Cardiac septum (tissue), 1 donor: ENCODE results near the gene VPS37D. TPM values are rescaled to one million over a fixed set of nuclear protein-coding genes. Genes with fewer than 3 reads are reported as not detected.
"Not testable (repeated sequence)": the region's sequence is repeated elsewhere in the genome, so short reads cannot be mapped to it uniquely, and the experiment has no call there.

Experiments
- DNase-seq: peaks from one replicate; pipeline ENCODE4 v3.0.0-alpha.2; 2020; ENCODE audit warnings: low spot score
- intact Hi-C: fragments of 100-400 bp; cut with DNase I; formaldehyde crosslinking; loops from one replicate; pipeline ENCODE4 v1.14.0; 2022
- total RNA-seq: library from RNA; stranded (reverse); fragmentation: NEBNext Ultra II Directional; extraction: Animal tissue kit (Norgen Biotek cat#: 25700); gene quantifications from one replicate; pipeline ENCODE4 v1.2.1, GENCODE V29; 2021
- donor health status: DM: no; HTN: no; CAD: no.

The VPS37D gene
- total RNA-seq, 1 donor from 2014 or later: 2.4 TPM

GRCh38 chr7:73644688-73645286, 22.8 kb upstream of the VPS37D start:
- intact Hi-C loops: no loop called here
- no peak for DNase-seq

DNA sequence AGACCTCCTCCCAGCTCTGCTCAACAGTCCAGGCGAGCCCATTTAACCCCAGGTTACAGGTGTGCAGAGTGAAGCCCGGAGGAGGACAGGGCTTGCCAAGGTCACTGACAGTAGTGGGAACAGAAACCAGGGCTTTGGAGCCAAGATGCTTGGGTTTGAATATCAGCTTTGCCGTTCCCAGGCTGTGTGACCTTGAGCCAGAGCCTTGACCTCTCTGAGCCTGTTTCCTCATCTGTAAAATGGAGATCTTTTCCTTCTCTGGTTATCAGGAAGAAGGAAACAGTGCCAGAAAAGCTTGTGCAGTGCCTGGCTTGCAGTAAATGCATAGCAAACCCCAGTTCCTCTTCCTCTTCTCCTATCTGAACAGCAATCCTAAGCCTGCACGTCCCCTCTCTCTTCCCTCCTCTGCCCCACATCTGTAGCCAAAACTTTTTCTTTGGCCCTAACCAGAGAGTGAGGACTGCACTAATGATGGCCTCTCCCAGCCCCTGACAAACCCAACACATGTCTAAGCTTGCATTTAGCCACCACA, 21.9 kb upstream of the VPS37D start:
- no peak for DNase-seq
- intact Hi-C loops: no loop called here

DNA sequence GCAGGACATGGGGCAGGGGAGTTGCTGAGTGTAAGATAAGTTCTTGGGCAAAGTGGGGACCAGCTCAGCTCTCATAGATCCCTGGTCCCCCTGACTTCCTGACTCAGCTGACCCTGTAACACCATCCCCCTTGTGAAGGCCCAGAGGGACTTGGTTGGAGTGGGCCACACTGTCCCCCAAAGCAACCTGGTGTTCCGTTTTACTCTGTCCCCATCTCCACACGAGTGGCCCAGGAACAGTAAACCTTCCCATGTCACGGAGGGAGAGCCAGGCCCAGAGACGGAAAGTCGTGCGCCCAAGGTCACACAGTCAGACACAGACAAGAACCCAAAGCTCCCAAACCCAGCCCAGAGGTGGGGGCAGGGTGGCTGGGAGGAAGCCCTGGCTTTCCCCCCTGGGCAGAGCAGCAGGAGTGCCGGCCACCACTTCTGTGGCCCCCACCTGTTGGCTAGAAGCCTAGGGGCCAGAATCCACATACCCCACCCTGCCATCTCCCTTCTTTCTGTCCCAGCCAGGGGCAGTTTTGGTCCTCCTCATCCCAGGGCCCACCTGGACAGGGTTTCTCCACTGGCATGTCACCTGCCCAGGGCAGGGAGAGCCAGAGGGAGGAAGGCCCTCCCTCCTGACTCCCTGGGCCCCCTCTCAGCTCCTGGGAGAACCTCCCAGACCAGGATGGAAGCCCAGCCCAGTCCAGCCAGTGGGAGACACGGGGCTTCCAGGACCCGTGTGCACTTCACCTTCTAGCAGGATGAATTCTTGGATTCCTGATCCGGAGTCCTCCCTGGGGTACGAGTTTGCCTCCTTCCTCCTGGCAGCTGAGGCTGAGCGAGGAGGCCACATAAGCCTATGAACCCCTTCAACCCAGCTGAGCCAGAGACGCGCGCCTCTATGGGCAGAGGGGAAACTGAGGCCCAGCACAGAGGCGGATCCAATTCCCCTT, 20.6 kb upstream of the VPS37D start:
- intact Hi-C loops: no loop called here

GRCh38 chr7:73647725-73648592, 19.7 kb upstream of the VPS37D start:
- intact Hi-C loops: no loop called here
- DNase-seq: no peak

More for the DNA sequence above, 20.6 kb upstream of the VPS37D start:
- no peak for DNase-seq

DNA sequence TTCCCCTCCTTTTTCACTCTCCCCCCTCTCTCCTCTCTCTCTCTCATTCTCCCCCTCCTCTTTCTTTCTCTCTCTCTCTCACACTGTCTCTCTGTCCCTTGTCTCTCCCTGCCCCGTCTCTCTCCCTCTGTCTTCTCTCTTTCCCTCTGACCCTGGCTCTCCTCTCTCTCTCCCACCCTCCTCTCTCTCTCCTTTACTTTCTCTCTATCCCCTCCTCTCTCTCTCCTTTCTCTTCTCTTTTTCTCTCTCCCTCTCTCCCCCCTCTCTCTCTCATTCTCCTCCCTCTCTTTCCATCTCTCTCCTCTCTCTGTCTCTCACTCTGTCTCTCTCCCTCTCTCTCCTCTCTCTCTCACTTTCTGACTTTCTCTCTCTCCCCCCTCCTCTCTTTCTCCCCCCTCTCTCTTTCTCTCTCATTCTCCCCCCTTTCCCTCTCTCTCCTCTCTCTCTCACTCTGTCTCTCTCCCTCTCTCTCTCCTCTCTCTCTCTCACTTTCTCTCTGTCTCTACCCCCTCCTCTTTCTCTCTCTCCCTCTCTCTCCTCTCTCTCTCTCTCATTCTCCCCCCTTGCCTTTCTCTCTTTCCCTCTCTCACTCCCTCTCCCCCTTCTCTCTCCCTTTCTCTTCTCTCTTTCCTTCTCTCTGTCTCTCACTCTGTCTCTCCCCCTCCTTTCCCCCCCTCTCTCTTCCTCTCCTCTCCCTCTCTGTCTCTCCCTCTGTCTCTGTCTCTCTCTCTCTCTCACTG, 18.9 kb upstream of the VPS37D start:
- intact Hi-C loops: no loop called here
- DNase-seq: no peak

DNA sequence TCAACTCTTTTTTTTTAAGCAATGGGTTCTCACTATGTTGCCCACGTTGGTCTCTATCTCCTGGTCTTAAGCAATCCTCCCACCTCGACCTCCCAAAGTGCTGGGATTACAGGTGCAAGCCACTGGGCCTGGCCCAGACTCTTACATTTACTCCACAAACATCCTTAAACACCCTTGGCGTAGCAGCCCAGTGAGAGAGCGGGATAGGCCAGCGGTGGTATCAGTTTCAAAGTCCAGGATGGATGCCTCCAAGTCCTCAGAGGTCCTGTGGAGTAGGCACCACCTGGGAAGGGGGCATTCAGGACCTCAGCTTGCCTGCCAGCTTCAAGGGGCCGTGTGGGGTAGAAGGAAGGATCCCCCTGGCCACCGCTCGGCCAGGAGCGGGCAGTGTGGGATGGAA, 18.1 kb upstream of the VPS37D start:
- no peak for DNase-seq
- intact Hi-C loops: no loop called here

GRCh38 chr7:73650524-73650923, 17.1 kb upstream of the VPS37D start:
- intact Hi-C loops: no loop called here
- DNase-seq: no peak

- DNase-seq: no peak
Measured at GRCh38 chr7:73652541-73652949, 15.1 kb upstream of the VPS37D start.

GRCh38 chr7:73655309-73655708, 12.3 kb upstream of the VPS37D start:
- DNase-seq, intact Hi-C loops: not testable (repeated sequence)

More at GRCh38 chr7:73652541-73652949, 15.1 kb upstream of the VPS37D start:
- intact Hi-C loops: no loop called here

DNA sequence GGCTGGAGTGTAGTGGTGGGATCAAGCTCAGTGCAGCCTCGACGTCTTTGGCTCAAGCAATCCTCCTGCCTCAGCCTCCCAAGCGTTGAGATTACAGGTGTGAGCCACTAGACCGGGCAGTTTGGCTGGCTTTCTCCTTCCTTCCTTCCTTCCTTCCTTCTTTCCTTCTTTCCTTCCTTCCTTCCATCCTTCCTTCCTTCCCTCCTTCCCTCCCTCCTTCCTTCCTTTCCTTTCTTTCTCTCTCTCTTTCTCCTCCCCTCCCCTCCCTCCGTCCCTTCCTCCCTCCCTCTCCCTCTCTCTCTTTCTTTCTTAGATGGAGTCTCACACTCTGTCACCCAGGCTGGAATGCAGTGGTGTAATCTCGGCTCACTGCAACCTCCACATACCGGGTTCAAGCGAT, 7.6 kb upstream of the VPS37D start:
- DNase-seq: no peak
- intact Hi-C loops: no loop called here

DNA sequence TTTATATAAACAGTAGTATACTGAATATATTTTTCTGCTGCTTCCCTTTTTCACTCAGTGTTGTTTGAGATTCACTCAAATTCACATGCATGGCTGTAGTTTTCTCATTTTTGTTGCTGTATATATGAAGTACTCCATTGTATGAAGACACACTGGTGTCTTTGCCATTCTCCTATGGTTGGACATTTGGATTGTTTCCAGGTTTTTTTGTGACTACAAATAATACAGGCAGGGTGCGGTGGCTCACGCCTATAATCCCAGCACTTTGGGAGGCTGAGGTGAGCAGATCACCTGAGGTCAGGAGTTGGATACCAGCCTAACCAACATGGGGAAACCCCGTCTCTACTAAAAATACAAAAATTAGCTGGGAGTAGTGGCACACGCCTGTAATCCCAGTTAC, 7.0 kb upstream of the VPS37D start:
- DNase-seq, intact Hi-C loops: not testable (repeated sequence)

GRCh38 chr7:73663033-73663432, 4.6 kb upstream of the VPS37D start:
- intact Hi-C loops: no loop called here

DNA sequence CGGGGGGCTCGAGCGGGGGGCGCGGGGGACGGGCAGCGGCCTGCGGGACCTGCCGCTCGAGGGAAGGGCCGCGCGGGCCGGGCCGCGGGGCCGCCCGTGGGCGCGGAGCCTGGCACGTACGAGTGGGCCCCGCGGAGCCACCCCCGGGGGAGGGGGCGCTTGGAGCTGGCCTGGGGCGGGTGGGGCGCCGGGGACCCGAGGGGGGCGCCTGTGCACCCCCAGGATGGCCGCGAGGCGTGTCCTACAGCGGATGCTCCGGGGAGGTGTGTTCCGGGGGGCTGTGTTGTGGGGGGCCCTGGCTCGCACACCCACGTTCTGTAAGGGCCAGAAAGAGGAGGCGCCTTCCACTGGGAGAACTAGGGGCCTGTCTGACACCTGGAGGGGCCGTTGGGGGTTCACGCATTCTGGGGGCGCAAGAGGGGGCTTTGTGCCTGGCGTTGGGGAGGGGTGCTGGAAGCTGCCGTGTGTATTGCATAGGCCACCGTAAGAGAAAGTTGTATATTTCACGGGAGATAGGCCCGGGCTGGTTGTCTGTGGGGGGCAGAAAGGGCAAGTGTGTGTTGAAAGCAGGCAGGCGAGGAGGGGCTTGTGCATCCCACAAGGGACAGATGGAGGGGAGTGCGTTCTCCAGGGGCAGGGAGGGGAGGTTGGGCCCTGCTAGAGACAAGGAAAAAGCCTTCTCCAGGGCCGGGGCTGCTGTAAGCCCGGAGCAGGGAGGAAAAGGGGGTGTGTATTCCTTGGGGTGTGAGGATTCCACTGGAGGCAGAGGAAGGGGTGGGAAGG, 663 bp downstream of the VPS37D start:
- DNase-seq: no peak
- intact Hi-C loops: loop anchor here (5.0 kb wide), 1 partner anchor 49 kb away; the partner anchor contains the start of gene STX1A

More at GRCh38 chr7:73663033-73663432, 4.6 kb upstream of the VPS37D start:
- DNase-seq: no peak

DNA sequence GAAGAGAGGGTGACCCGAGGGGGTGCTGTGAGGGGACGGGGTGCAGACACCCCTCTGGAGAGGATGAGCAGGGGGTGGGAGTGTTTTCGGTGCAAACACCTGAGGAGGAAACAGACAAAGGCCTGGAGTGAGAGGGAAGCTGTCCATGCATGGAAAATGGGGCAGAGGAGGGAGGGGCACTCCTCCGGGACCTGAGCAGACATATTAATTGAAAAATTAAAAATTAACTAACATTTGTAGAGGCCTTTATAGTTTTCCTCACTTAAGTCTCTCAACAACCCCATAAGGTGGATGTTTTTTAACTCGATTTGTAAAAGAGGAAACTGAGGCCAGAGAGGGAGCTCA, 1.2 kb downstream of the VPS37D start:
- no peak for DNase-seq
- intact Hi-C loops: loop anchor here (5.0 kb wide), 1 partner anchor 48 kb away; the partner anchor contains the start of gene STX1A

- DNase-seq: no peak
Measured at GRCh38 chr7:73669288-73669701, 1.7 kb downstream of the VPS37D start.

DNA sequence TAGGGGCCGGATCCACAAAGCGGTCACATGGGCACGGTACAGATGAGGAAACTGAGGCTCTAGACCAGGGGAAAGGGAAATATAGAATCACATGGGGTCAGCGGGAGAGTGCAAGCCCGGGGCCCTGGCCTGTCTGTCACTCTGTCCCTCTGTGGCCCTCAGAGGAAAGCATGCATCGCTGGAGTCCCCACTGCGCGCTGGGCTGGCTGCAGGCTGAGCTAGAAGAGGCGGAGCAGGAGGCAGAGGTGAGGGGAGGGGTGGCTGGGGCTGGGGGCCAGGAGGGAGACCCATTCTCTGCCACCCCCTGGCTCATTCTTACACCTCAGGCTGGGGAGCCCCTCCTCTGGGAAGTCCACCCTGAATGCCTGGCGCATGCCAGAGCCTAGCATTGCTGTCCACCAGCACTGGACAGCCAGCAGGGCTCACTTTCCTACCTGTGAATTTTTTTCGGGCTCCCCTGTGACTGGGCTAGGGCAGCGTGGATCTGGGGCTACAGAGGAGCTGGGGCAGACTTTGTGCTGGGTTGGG, 2.3 kb downstream of the VPS37D start:
- DNase-seq: no peak
- intact Hi-C loops: loop anchor here (5.0 kb wide), 1 partner anchor 47 kb away; the partner anchor contains the start of gene STX1A

More at GRCh38 chr7:73669288-73669701, 1.7 kb downstream of the VPS37D start:
- intact Hi-C loops: loop anchor here (5.0 kb wide), 1 partner anchor 48 kb away; the partner anchor contains the start of gene STX1A

DNA sequence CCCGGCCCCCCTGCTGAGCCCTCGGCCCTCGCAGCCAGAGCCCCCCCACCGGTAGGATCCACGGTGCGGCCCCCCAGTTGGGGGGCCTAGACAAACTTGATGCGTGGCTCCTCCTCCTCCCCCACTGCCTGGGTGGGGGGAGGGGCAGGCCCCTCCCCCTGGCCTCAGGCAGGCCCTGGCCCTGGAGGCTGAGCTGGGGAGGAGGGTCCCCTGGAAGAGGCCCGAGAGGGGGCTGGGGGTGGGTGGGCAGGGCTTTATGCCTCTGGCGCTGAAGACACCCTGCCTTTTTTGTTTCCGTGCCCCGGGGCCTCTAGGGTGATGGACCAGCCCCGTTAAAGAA, 3.7 kb downstream of the VPS37D start:
- DNase-seq: no peak
- intact Hi-C loops: no loop called here
